Kasumi-1 (cell line): ENCODE measurements around the gene PWP1.

Experiments
- DNase-seq, 2 experiments: peaks; one replicate each; lab custom pipeline; 2025; lab: John Stamatoyannopoulos, UW

The PWP1 gene

DNA sequence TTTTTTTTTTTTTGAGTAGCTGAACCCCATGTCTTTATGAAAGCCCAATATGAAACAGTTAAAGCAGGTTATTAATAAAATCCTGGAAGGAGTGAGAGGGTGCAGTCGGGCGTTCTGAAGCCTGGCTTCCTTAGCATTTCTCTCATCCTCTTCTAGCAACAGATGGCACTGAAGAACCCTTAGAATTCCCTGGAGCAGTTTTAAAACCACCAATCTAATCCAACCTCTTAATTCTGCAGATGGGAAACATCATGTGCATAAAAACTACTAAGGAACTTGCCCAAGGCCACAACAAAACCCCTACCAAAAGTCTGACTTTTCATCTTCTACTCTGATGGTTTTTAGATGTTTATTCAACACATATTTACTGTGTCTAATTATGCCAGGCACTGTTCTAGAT lies 50.2 kb downstream of the PWP1 start:
- no peak for DNase-seq

- peak; percentile 56 to 68 for DNase-seq
These were observed 51.3 kb downstream of the PWP1 start for GRCh38 chr12:107736914-107737313.

DNA sequence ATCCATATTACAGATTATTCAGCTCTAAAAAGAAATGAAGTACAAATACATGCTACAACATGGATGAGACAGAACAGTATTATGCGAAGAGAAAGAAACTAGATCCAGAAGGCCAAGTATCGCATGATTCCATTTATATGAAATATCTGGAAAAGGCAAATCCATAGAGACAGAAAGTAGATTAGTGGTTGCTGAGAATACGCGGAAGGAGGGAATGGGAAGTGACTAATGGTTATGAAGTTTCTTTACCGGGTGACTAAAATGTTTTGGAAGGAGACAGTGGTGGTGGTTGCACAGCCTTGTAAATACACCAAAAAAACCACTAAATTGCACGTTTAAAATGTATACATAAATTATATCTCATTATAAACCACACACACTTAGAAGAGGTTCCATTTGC lies 62.9 kb downstream of the PWP1 start:
- no peak for DNase-seq

DNA sequence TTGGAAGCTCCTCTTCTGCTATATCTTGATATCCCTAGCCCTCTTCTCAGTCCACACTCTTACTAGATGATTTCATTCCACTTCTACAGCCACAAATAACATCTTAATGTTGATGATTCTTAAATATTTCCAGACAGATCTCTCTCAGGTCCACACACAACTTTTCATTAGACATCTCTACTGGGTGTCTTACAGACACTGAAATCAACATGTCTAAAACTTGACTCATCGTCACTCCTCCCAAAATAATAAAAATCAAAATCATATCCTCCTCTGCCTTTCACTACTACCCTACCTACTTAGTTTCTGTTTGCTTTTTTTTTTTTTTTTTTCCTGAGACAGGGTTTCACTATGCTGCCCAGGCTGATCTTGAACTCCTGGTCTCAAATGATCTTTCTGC lies 63.5 kb downstream of the PWP1 start:
- DNase-seq = no peak

DNA sequence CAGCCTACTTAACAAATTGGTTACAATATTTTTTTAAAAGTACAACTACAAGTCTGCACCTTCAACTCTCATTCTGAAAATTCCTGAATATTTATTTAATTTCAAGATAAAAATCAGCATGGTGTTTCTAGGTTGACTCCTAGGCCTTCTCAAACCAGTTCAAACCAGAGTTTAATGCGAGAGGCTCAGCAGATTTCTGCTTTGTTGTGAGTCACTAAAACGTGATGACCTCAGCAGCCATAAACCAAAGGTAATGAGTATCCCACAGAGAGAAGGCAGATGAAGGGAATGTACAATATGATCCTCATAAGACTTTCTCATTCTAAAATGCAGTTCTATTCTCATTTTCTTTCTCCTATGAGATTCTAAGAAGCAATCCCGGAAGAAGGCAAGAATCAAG lies 73.8 kb downstream of the PWP1 start:
- DNase-seq = peak; percentile 8 to 17

DNA sequence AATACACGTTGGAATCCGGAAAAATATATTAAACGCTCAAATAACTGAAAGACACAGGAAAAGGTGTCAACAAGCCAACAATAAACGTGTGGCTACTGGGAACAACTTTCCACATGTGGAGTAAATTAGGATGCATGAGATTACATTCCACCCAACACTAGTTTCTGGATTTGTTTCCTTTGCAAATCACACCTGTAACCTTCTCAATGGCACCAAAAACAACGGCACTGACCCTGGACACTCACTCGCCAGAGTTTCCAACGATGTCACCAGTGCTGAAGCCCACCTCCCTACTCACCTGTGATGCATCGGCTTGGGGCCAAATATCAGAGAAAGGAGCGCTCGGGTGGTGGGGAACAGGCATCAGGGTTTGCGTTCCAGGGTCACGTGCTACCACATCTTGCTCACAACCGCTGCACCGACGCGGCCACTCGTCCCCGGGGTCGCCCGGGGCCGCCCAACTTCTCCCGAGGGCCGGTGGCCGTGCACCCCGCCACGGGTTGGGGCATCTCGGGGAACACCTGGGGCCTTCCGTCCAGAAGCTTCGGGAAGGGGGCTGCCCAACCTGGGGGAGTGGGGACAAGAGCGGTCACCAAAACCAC lies 74.7 kb downstream of the PWP1 start:
- peak; percentile 15 for DNase-seq

DNA sequence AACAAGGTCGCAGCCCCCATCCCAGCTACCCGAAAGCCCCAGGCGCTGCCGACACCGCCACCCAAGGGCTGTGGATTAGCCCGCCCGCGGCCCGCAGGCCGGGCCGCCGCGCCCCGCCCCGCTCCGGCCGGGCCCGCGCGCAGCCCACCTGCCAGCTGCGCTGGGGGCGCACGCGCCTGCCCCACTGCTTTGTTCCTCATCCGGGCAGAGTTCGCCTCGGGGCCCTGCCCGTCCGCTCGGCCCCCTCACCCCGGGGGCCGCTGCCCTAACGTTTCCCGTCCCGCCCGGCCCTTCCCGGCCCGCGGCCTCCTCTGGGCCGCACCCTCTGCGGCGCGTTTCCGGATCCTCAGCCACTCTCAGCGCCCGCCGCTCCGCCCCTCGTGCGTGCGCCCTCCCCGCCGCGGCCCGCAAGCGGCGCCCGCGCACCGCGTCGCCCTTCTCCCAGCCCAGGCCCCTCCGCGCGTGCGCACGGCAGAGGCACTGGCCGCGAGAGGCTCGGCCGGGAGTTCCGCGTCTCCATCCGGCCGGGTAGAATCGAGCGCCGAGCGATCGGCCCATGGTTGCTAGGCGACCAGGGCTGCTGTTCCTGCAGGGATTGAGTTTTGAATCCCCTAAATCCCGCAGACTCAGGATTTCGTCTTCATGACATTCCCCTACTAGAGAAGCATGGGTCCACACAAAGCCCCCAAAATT lies 75.4 kb downstream of the PWP1 start, which contains the start of gene PRDM4:
TSS of gene PRDM4 (minus strand) at position 329 of the 693 bp plus-strand sequence. CDS start 622 bp downstream, outside the sequence.
- DNase-seq = peak; percentile 77 to 82

- DNase-seq = peak in 1 of 2 experiments; percentile 18
These were observed 75.9 kb downstream of the PWP1 start for GRCh38 chr12:107761502-107761904.
